Loucy (cell line): ENCODE data around the gene NADK2.

ENCODE experiments used
- EZH2phosphoT487 ChIP-seq: fragments of 200-600 bp; IDR thresholded peaks from 2 replicates; pipeline ENCODE4 v1.6.1; 2018; ENCODE audit warnings: antibody characterized with exemption, mild to moderate bottlenecking, moderate library complexity, borderline replicate concordance
- TF ChIP-seq, protein P1 (sequence below): fragments of 200-600 bp; sonication (generic); conservative IDR thresholded peaks from 2 replicates; pipeline ENCODE4 v1.5.1; 2014; ENCODE audit warnings: mild to moderate bottlenecking, antibody characterized with exemption, low read length

DNA sequence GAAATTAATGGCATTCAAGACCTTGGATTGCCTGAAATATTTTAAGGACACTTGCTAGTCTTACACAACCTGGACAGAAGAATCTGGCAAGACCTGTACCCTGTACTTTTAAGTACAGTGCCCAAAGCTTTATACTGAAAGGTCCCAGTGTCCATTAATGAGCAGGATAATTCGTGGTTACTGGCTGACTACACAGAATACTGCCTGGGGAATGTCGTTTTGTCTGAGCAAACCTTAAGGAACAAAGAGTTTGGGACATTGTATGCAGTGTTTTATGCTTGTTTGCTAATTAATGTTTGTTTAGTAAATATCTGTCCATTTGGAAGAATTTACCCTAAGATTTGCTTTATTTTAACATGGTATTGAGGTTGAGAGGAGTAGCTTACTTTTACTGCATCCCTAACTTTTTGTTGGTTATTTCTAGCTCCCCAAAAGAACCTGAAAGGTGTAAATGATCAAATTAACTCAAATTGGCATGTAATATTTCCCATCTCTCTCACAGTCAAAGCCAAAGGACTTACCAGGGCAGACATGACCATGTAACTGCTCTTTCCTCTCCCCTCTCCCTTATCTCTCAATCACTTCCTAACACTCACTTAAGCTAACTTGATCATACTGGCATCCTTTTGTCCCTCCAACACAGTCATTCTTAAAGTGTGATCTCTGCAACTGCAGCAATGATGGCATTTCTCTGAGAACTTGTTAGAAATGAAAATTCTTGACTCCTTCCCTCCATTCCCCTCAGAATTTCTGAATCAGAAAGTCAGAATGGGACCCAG, 44.3 kb upstream of the NADK2 start:
- TF ChIP-seq, protein P1, sequence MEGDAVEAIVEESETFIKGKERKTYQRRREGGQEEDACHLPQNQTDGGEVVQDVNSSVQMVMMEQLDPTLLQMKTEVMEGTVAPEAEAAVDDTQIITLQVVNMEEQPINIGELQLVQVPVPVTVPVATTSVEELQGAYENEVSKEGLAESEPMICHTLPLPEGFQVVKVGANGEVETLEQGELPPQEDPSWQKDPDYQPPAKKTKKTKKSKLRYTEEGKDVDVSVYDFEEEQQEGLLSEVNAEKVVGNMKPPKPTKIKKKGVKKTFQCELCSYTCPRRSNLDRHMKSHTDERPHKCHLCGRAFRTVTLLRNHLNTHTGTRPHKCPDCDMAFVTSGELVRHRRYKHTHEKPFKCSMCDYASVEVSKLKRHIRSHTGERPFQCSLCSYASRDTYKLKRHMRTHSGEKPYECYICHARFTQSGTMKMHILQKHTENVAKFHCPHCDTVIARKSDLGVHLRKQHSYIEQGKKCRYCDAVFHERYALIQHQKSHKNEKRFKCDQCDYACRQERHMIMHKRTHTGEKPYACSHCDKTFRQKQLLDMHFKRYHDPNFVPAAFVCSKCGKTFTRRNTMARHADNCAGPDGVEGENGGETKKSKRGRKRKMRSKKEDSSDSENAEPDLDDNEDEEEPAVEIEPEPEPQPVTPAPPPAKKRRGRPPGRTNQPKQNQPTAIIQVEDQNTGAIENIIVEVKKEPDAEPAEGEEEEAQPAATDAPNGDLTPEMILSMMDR = no peak
- TF ChIP-seq EZH2phosphoT487 = no peak
